ENCODE data around the gene TLR9.

Gene TLR9

DNA sequence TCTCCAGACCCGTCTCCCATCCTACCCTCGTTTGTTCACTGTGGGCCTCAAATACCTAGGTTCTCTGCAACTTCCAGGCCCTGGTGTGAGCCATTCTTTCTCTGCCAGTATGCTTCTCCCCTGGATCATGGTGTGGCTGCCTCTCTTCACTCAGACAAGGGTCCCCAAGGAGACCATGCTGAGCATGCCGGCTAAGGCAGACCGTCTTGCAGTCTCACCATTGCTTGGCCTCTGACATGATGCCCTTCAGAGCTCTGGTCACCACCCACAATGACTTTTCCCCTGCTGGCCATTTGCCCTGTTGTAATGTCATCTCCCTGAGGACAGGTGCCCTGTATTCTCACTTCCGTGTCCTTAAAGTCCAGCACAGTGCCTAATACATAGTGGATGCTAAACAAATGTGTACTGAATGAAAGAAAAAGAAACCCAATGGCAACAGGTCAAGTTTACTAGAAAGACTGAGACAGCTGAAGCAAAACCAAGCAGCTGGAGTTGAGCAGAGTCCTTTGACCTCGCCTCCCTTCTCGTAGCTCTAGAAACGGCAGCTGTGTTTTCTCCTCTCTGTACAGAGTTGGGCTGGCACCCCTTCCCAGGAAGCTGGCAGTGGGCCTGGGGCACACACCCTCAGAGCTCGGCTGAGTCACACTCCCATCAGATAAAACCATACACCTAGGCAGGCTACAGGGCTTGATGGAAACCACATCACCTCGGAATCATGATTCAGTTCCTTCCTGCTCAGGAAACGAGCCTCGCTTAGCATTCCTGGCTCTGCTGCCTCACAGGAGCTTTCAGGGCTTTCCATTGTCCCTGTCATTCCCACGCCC is 8.6 kb downstream of the TLR9 start:
- DNase-seq: peak; percentile 63

DNA sequence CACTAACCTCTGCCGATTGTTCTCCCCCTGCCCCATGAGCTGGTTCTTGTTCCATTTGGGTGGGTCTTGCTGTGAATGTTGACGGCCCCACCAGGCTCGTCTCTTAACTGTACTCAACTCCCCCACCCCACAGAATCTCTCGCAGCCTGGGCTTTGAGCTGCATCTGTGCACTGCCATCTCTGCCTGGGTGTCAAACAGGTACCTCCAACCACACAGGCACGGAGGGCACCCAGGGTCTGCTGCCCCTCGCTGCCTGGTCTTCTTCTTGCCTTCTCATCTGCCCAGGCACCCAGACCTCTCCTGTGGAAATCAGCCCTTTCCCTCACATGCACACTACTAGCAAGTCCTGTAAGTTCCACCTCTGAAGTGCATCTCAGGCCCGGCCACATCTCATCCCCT is 10.1 kb downstream of the TLR9 start:
- DNase-seq: no peak

DNA sequence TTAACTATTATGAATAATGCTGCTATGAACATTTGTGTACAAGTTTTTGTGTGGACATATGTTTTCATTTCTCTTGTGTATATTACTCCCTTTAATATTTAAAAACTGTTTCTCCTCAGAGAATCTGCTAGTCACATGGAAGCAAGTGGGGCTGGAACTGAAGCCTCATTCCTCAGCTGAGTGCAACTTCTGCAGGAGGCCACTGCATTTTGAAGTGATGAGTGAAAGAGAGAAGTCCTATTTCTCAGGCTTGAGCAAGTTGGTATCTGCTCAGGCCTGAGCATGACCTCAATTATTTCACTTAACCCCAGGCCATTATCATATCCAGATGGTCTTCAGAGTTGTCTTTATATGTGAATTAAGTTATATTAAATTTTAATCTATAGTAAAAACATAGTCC is 11.5 kb downstream of the TLR9 start:
- no peak for DNase-seq

DNA sequence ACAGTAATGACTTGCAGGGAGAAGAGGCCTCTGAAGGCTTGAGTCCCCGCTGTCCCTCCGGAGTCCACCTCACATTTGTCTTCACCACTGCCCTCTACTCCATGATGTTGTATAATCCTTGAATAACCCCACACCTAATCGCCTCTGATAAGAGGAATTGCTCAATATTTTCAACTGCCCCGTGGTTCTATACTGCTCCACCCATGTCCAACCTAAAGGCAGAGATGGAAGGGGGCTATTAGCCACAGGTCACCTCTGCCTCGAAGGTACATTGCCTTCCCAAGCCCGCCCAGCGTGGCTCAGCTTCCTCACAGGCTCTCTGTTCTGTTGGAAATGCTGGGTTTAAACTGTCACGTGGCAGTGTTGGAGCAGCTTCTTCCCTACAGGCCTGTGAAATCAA is 12.4 kb downstream of the TLR9 start:
- no peak for DNase-seq

DNA sequence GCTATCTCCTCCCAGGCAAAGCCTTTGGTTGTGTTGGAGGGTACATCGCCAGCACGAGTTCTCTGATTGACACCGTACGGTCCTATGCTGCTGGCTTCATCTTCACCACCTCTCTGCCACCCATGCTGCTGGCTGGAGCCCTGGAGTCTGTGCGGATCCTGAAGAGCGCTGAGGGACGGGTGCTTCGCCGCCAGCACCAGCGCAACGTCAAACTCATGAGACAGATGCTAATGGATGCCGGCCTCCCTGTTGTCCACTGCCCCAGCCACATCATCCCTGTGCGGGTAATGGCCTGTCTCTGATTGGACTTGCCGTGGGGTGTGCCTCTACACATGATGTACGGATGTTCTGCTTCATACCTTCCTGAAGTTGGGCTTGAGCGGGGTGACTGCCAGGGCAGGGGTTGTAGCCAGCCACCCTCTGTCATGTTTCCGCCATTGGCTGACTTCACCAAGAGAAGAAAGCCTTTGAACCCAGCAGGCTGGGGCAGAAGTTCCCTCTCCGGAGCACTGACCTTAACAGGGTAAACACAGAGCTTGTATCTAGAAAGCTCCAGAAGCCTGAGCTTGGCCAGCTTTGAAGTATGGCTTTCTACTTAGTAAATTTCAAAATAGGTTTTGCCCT is 14.1 kb downstream of the TLR9 start:
- DNase-seq: no peak

DNA sequence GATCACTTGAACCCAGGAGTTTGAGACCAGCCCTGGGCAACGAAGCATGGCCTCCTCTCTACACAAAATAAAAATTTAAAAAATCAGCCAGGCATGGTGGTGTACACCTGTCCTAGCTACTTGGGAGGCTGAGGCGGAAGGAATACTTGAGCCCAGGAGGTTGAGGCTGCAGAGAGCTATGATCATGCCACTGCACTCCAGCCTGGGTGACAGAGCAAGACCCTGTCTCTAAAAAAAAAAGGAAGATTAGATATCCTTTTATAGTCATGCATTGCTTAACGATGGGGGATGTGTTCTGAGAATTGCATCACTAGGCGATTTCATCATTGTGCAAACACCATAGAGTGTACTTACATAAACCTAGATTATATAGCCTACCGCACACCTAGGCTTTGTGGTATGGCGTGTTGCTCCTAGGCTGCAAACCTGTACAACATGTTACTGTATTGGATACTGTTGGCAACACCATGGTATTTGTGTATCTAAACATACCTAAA is 14.8 kb downstream of the TLR9 start:
- no peak for DNase-seq

DNA sequence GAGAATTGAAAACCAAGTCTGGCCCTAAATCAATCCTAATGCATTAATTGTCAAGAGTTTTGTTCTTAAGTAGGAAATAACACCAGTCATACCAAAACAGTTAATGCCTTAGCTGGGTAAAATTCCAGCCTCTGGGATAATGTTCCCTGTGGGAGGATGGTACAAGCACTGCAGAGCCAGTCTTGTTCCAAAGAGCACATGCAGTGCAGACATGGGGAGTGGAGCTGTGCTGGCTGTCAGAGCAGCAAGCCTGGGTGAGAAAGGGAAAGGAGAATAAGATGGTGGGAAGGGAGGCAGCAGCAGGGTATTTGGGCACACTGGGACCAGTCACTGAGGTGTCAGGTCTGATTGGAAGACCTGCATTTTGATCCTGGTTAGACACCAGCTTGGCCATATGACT is 15.4 kb downstream of the TLR9 start:
- no peak for DNase-seq

DNA sequence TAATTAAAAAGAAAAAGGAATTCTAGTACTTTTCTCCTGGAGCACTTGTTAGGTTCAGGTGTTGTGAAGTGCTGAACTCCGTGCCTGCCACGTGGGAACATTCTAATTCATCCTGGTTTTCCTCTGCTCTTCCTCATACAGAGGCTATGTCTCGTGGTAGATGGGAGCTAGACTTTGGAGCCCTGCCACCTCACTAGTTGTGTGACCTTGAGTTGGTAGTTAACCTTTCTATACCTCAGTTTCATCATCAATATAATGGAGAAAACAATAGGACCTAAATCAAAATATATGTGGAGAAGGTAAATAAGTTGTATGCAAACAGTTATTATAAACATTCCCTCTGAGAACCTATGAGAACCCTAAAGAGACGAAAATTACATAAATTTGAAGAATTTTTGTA is 16.9 kb downstream of the TLR9 start:
- DNase-seq: no peak

DNA sequence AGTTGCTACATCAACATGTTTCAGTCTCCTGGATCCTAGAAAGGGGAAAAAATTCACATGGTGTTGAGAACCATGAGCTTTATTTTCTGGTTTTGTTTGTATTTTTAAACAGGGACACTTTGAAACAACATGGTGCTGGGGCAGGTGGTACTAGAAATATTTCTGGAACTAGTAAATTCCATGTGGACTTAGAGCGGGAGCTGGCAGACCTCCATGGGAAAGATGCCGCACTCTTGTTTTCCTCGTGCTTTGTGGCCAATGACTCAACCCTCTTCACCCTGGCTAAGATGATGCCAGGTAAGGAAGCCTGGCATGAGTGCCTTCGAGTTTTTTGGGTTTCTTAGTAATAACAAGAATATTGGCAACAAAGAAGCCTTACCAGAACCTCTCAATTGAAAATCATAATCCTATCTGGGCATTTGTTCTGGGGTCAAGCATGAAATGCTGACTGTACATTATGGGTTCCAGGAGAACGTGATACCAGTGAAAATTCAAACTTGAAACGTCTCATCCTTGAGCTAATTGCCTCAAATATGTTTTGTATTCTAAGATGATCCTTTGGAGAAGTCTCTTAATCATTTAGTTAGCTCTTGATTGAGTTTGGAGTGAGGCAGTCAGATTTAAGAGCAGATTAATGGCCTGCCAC is 19.6 kb downstream of the TLR9 start:
- DNase-seq: no peak

DNA sequence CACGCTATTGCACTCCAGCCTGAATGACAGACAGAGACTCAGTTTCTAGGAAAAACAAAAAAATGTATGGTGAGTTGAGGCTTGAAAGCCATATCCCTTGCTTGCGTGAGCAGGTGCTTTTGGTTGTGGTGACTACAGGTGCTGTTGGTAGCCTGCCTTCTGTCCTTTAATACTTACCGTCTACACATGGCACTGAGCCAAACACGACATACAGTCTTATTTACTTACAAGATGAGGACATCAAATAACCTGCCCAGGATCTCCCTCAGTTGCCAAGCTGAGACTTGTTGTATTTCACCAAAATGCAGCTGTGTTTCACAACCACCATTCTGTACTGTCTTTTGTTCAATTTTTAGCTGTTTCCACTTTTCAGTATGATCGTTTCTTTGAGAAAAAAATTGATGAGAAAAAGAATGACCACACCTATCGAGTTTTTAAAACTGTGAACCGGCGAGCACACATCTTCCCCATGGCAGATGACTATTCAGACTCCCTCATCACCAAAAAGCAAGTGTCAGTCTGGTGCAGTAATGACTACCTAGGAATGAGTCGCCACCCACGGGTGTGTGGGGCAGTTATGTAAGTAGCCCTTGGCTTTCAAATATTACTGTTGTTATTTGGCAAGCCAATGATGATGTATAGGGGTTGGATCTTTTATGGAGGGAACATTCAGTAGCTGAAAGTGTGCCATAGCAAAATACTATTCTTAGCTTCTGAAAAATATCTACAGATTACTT is 20.9 kb downstream of the TLR9 start:
- no peak for DNase-seq

DNA sequence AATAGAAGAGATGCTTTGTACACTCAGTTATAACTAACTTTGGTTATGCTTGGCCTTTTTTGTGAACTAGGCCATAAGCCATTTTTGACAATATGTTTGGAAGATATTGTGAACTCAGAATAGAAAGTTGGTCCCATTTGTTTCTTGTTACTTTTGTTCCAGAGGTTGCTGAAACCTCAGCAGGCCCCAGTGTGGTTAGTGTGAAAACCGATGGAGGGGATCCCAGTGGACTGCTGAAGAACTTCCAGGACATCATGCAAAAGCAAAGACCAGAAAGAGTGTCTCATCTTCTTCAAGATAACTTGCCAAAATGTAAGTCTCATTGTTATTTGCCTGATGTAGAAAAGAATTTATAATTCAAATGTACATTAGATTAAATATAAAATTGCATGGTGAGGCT is 21.7 kb downstream of the TLR9 start:
- no peak for DNase-seq

DNA sequence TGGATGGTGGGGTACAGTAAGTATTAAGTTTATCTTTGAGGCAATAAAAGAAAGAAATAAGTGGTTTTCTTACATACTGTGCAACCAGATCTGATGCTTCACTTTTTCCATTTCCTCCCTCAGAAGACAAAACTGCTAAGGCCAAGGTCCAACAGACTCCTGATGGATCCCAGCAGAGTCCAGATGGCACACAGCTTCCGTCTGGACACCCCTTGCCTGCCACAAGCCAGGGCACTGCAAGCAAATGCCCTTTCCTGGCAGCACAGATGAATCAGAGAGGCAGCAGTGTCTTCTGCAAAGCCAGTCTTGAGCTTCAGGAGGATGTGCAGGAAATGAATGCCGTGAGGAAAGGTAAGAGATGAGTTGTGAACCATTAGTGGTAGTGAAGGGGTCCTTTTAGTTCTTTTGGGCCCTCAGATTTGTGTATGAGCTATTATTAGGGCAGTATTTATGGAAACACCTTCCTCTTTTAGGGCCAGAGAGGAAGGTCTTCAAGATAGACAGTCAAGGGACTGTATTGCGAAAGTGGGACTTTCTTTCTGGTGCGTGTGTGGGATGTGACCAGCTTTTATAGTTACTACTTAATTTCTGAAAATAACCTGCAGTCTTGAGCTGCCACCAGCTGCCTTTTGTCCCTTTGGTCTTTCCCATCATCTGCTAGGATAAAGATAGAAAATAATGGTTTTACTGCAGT is 22.9 kb downstream of the TLR9 start:
- no peak for DNase-seq

DNA sequence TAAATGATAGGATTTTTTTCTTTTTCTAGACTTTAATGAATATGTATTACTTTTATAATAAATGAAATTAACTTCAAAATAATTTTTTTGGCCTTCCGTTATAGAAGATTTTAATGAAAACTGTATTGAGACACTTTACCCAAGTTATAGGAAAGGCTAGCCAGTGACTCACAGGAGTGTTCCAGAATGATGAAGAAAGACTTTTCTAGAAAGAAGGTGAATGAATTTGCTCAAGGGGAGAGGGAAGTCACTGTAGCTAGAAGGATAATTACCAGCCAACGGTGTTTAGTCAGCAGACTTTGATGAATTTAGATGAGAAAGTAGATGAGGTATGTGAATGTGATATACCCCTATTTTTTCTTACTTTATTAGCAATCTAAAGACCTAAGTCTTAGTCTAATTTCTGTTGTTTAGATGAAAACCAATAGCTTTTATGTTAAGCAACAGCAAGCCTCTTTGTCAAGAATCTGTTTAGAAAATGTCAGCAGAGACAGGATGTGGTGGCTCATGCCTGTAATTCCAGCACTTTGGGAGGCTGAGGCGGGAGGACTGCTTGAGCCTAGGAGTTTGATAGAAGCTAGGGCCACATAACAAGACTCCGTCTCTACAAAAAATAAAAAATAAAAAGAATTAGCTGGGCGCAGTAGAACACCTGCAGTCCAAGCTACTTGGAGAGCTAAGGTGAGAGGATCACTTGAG is 24.3 kb downstream of the TLR9 start:
- no peak for DNase-seq

DNA sequence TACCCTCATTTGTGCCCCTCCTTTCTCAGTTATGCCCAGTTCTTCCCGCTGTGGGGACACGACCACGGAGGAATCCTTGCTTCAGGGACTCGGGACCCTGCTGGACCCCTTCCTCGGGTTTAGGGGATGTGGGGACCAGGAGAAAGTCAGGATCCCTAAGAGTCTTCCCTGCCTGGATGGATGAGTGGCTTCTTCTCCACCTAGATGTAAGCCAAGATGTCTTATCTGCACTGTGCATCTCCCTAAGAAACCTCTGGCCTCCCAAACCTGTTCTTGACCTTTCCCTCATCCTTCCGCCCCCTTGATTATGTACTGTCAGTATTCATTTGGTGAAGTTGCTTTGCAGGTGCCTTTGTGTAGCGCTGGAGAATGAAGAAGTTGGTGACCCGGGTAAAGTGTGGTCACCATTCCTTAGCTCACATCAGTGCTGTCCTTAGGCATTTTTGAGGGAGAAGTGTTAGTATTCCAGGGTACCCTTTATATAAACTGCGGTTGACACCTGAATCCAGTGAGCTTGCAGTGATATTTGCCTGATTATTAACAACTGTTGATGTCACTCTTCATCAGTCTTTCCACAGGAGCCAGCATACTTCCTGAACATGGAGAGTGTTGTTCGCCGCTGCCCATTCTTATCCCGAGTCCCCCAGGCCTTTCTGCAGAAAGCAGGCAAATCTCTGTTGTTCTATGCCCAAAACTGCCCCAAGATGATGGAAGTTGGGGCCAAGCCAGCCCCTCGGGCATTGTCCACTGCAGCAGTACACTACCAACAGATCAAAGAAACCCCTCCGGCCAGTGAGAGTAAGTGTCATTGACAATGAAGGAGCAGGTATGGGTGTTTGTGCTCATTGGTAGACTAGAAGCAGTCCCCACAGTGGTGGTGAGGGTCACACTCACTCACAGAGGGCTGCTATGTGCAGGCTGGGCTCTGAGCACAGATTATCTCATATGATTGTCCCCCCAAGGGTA is 26.5 kb downstream of the TLR9 start:
- no peak for DNase-seq

DNA sequence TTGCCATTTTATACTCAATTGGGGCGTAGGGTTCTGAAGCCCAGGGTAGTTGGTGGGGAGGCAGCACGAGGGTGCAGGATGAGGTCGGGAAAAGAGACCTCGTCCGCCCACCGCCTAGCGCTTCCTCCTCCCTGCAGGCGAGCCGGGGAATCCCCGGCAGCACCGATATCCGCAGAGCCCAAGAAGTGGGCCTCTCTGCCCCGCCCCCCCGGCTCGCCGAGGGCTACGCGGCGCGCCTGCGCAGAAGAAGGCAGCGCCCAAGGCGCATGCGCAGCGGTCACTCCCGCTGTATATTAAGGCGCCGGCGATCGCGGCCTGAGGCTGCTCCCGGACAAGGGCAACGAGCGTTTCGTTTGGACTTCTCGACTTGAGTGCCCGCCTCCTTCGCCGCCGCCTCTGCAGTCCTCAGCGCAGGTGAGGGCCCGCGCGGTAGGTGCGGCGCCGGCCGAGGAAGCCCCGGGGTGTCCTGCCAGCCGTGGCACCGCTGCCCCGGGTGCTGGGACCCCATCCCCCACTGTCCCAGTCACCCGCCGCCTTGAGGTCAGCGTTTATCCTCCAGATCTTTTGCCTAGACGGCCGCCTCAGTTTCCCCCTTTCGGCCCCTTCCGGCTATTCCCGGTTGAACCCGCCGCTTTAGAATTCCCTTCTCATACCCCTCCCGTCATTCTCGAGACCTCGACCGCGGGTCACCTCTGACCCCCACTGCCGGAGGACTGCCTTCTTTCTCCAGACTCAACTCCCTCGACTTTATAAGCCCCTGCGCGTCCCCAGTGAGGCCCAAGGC is 27.4 kb downstream of the TLR9 start, which contains the start of gene ALAS1:
Gene ALAS1 (plus strand): TSS at position 319 of the 784 bp plus-strand sequence. CDS start 1,082 bp downstream, outside the sequence.
- peak; percentile 93 for DNase-seq

DNA sequence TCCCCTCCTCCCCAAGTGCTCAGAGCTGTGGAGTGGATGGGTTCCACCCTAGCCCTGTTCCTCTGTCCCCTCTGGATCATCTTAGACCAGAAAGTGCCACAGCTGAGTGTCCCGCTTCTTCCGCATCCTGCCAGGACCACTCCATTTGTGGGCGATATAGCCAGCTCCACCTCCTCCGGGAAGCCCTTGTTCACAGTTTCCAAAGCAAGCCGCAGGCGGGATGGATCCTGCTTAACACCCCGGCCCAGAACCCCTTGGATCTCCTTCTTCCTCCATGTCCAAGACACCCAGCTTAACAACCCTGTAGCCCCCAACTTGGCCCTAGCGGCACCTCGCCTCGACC is 28.0 kb downstream of the TLR9 start:
- DNase-seq: no peak

DNA sequence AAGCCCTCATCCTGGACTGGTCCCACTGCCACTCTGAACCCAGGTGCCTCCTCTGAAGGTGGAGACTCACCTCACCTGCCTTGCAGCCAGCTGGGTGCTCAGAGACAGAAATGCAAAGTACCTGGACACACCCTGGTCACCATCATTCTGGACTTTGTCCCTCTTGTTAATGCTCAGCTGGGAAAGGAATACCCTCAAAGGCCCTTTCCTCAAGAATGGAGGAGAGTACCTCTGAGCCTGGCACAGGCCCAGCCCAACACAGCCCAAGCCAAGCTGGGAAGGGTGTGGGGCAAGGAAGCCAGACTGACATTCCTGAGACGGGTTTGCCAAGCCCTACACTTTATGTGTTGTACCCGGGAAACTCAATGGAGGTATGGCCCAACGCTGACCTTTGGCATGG is 28.5 kb downstream of the TLR9 start:
- no peak for DNase-seq

DNA sequence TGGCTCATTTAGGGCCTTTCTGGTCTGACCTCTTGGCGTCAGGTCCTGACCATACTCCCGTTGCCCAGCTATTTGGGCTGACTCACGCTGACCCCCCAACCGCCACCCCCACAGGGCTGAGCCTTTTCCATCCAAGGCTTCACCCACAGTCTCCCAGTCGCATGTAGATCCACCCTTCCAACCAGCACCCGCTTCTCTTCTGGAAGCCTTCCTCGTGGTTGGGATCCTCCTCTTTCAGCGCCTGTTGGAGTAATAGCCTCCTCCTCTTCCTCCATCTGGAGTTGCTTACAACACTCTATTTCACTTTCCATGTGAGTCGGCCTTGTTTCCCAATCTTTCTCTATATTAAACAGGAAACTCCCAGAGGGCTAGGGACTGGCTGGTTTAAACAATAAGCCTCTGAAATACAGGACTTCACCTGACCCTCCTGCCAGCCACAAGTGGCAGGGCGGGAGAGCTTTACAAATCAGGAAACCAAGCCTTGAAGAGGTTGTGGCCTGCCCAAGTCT is 29.6 kb downstream of the TLR9 start:
- no peak for DNase-seq

DNA sequence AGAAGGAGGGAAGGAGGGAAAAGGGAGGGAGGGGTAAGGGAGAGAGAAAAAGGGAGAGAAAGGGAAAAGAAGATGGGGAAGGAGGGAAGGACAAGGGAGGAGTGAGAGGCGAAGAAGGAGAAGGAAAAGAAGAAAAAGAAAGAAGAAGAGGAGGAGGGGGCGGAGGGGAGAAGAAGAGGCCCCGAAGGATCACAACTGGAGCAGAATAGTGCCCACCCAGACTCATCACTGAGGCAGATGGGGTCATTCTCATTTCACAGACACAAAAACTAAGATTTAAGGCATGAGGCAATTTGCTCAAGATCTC is 30.2 kb downstream of the TLR9 start:
- DNase-seq: no peak
